Right lobe of liver (tissue), 6 donors: ENCODE results near the gene KAT2A. TPM values are rescaled to one million over a fixed set of nuclear protein-coding genes. Genes with fewer than 3 reads are reported as not detected.

ENCODE experiments used
- ATAC-seq, 4 donors: fragments of 200-7000 bp; cut with Tn5 transposase; one replicate each; pipeline ENCODE4 v1.9.1; 2020; ENCODE audit warnings: mild to moderate bottlenecking in 4 of 4, moderate library complexity in 4 of 4
- DNase-seq, 3 donors: peaks; one replicate each; pipeline ENCODE4 v3.0.0-alpha.2; 2020
- H3K27ac ChIP-seq, 3 donors: fragments of 200-600 bp; one replicate each; pipeline ENCODE4 v1.8.0; 2022
- H3K27me3 ChIP-seq, 2 donors: fragments of 200-600 bp; one replicate each; pipeline ENCODE4 v1.8.0; 2022
- H3K36me3 ChIP-seq, 4 donors: fragments of 200-600 bp; sonication (generic) in 1 of 4; one replicate each; pipeline versions ENCODE4 v1.5.1 to v1.8.0; 2017 to 2022; ENCODE audit warnings: control low read depth in 1 of 4
- H3K4me1 ChIP-seq, 4 donors: fragments of 200-600 bp; sonication (generic) in 1 of 4; one replicate each; pipeline versions ENCODE4 v1.5.1 to v1.8.0; 2017 to 2022; ENCODE audit warnings: control low read depth in 1 of 4
- H3K4me3 ChIP-seq, 3 donors: fragments of 200-600 bp; one replicate each; pipeline ENCODE4 v1.8.0; 2022
- H3K9me3 ChIP-seq, 4 donors: fragments of 200-600 bp; sonication (generic) in 1 of 4; one replicate each; pipeline versions ENCODE4 v1.5.1 to v1.8.0; 2017 to 2022; ENCODE audit warnings: control low read depth in 1 of 4
- POLR2A ChIP-seq: fragments of 450-650 bp; IDR thresholded peaks from one replicate; pipeline ENCODE4 v1.6.1; 2017; ENCODE audit warnings: antibody characterized with exemption, mild to moderate bottlenecking
- WGBS: methylation state at CpG from one replicate; pipeline ENCODE4 v1.1.6; 2018; ENCODE audit warnings: low coverage, low lambda C conversion rate; ENCODE audit not compliant: insufficient coverage; ENCODE audit errors: missing lambda C conversion rate; 5-methylcytosine and 5-hydroxymethylcytosine counted together
- intact Hi-C, 2 donors: fragments of 100-400 bp; cut with DNase I; formaldehyde crosslinking; loops; one replicate each; pipeline versions ENCODE4 v1.11.2 to v1.14.1; 2022
- total RNA-seq, 6 experiments: library from RNA; depleted of rRNA in 2 of 6; stranded (reverse); fragments of >200 nt in 2 of 6; fragmentation: NEBNext Ultra II Directional in 3 of 6; extraction: Animal tissue kit (Norgen Biotek cat#: 25700) in 3 of 6; gene quantifications; one replicate each; pipeline versions ENCODE4 v1.1.0 to v1.2.4, GENCODE V29; 2016 to 2023
- TF ChIP-seq, protein P1 (sequence below), 4 donors: fragments of 200-600 bp in 3 of 4; fragments of 450-650 bp in 1 of 4; IDR thresholded peaks; one replicate each; pipeline versions ENCODE4 v1.5.1 to v1.8.0; 2016 to 2022; ENCODE audit warnings: antibody characterized with exemption in 4 of 4, mild to moderate bottlenecking in 2 of 4
- donor health status: DM: no; HTN: yes; CAD: no.
- donor health status: DM: no; HTN: no; CAD: no.
- donor health status: DM: no; HTN: no; CAD: no.
- donor health status: DM: no; HTN: yes; CAD: no.
- donor health status: DM: no; HTN: yes; CAD: no.

Gene KAT2A
- total RNA-seq, 6 experiments from 2014 or later, result 14.3 to 36.4 (median 21.3) TPM

DNA sequence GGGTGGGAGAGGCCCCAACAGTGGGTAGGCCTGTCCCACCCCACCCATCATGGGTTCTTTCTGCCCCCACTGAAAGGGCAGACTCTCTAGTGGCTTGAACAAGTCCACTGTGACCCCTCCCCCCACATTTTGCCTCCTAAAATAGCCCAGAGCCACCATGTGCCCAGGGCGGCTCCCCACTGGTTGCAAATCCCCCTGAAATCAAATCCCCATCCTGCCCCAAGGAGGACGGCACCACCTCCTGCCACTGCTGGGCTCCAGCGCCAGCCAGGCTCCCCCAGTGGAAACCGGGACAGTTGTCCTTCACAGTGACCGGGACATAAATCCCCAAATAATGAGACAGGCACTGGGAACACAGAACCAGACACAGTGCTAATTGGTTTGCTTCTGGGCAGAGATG lies 43.4 kb downstream of the KAT2A start:
- intact Hi-C loops, result no loop called here
- H3K4me3 ChIP-seq, result no peak overlapping the region
- no peaks in the 10 kb centered on the region for H3K27me3 ChIP-seq
- no peak overlapping the region for H3K27ac ChIP-seq
- ATAC-seq (no peak), DNase-seq (no peak)
- TF ChIP-seq, protein P1, sequence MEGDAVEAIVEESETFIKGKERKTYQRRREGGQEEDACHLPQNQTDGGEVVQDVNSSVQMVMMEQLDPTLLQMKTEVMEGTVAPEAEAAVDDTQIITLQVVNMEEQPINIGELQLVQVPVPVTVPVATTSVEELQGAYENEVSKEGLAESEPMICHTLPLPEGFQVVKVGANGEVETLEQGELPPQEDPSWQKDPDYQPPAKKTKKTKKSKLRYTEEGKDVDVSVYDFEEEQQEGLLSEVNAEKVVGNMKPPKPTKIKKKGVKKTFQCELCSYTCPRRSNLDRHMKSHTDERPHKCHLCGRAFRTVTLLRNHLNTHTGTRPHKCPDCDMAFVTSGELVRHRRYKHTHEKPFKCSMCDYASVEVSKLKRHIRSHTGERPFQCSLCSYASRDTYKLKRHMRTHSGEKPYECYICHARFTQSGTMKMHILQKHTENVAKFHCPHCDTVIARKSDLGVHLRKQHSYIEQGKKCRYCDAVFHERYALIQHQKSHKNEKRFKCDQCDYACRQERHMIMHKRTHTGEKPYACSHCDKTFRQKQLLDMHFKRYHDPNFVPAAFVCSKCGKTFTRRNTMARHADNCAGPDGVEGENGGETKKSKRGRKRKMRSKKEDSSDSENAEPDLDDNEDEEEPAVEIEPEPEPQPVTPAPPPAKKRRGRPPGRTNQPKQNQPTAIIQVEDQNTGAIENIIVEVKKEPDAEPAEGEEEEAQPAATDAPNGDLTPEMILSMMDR (IDR thresholded peaks at IDR 0.05), result no peak
- TF ChIP-seq POLR2A, result no peak
- no peaks in the 10 kb centered on the region for H3K4me1 ChIP-seq
- H3K9me3 ChIP-seq, result no peaks in the 10 kb centered on the region
- no CpG with 5 or more reads among the region's 5 CpGs for WGBS
- H3K36me3 ChIP-seq, result no peaks in the 10 kb centered on the region

DNA sequence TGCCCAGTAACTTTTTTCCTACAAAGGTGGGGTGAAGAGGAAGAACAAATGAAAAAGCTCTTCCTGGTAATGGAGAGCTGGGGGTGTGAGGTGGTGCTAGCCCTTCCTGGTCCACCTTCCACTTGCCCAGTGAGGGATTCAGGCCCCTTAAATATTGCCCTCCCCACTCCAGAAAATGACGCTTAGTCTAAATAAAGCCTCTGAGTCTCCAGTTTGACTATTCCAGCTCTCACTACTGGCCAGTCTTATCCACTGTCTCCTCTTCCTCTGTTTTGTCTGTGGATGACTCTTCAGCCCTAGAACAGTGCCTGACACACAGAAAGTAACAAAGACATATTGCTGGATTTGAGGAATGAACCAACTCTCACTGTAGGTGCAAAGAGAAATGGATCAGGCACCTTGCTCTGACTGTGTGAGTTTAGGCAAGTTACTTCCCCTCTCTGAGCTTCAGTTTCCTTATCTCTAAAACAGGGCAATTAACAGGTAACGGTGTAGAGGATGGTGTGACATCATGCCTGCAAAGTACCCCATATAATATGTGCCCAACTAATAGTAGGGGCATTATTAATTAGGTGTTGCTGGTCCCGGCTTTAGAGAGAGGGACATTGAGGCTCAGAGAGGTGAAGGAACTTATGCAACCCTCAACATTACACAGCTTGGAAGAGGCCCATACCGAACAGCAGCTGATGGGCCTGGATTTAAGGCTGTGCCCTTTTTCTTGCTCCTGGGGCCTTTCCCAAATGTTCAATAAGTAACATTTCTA lies 44.2 kb downstream of the KAT2A start:
- Histone ChIP-seq H3K4me1 (peaks cover 0 to 7% (median 0%) of the 10 kb centered on the region in 4 donors), H3K36me3 (no peaks in the 10 kb centered on the region), H3K27me3 (peaks cover 0 to 7% of the 10 kb centered on the region in 2 donors), H3K9me3 (no peaks in the 10 kb centered on the region), H3K27ac (no peak overlapping the region), H3K4me3 (no peak overlapping the region)
- no peak for DNase-seq
- intact Hi-C loops, result no loop called here
- WGBS, result 72% methylated on average over 4 of the region's 4 CpGs
- TF ChIP-seq, protein P1 (IDR thresholded peaks at IDR 0.05), result no peak
- TF ChIP-seq POLR2A, result no peak
- no peak for ATAC-seq

DNA sequence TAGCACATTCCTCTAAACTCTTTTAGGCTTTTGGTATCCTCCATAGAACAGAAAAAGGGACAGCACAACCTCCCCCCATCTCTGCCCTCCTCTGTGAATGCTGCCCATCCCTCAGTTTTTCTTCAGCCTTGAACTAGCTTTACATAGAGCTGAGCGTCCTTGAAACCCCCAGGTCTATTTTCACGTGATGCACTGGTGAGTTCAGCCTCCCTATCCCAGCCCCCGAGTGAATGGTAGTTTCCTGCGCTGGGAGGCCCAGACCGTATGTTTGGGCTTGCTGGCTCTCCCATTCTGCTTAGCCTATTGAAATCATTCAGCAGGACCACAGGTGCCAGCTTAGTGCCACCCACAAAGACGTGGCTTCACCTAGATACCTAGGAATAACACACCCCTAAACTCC lies 45.4 kb downstream of the KAT2A start:
- ATAC-seq (no peak), DNase-seq (no peak)
- Histone ChIP-seq H3K27me3 (peaks cover 0 to 7% of the 10 kb centered on the region in 2 donors), H3K4me3 (no peak overlapping the region), H3K4me1 (peaks cover 0 to 7% (median 0%) of the 10 kb centered on the region in 4 donors), H3K9me3 (no peaks in the 10 kb centered on the region), H3K27ac (no peak overlapping the region), H3K36me3 (no peaks in the 10 kb centered on the region)
- intact Hi-C loops, result no loop called here
- TF ChIP-seq POLR2A, result no peak
- TF ChIP-seq, protein P1 (IDR thresholded peaks at IDR 0.05), result no peak
- WGBS, result 67% methylated on average over 6 of the region's 6 CpGs

DNA sequence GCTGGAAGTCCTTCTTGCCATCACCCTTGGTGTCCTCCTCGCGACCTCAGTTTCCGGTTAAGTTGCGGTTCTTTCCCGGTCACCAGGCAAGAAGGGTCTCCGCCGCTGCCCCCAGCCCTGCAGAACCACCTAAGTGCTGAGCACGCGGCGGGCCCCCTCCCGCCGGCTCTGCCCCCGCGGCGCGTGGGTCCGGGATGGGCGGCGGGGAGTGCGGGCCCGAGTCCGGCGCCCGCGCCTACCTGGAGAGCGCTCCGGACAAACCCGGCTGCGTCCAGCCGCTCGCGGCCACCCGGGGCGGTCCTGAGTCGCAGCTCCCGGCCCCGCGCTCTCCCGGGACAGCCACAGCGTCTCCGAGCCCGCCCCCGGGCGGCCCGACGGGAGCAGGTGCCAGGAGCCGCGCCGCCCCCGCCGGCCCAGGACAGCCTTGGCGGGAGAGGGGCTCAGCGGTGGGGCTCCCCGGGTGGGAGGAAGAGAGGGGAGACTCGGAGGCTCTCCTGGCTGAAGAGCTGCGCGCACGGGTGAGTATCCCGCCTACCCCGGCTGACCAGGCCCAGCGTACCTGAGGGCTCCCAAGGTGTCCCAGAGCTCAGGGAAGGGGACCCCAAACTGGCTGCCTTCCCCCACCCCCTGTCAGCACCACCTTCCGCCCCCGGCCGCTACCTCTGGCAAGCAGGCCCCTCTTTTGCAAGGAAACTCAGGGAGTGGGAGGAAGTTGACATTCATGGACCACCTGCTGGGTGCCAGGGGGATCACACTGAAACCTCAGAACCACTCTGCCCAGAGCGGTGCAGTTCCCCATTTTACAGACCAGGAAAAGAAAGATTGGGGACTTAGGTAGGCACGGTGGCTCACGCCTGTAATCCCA lies 48.6 kb downstream of the KAT2A start:
- DNase-seq (peak in 1 of 3 donors; percentile 43), ATAC-seq (peak; percentile 68 to 79 (median 75))
- H3K27me3 ChIP-seq, result peaks cover 0 to 7% of the 10 kb centered on the region in 2 donors
- 15% methylated on average over 18 of the region's 67 CpGs for WGBS
- peaks cover 0 to 7% (median 0%) of the 10 kb centered on the region in 4 donors for H3K4me1 ChIP-seq
- H3K27ac ChIP-seq, result no peak overlapping the region
- intact Hi-C loops, result no loop called here
- TF ChIP-seq, protein P1 (IDR thresholded peaks at IDR 0.05), result peak in 3 of 4 donors; percentile 10 to 26 (median 11)
- TF ChIP-seq POLR2A, result no peak
- no peaks in the 10 kb centered on the region for H3K9me3 ChIP-seq
- no peaks in the 10 kb centered on the region for H3K36me3 ChIP-seq
- peak overlapping the region in 2 of 3 donors; percentile 18 to 42 for H3K4me3 ChIP-seq
